OCI-M2 (cell line): ENCODE measurements around the gene CRKL.

Experiments used
- DNase-seq: peaks from one replicate; lab custom pipeline; 2025; ENCODE audit not compliant: unreplicated experiment; lab: John Stamatoyannopoulos, UW

Gene CRKL

GRCh38 chr22:20951151-20951931, 34.1 kb downstream of the CRKL start:
- no peak for DNase-seq

GRCh38 chr22:20951932-20952380, 34.7 kb downstream of the CRKL start:
- no peak for DNase-seq

GRCh38 chr22:20952544-20953341, 35.5 kb downstream of the CRKL start:
- no peak for DNase-seq

GRCh38 chr22:20953342-20953608, 36.1 kb downstream of the CRKL start:
- no peak for DNase-seq

GRCh38 chr22:20953668-20954500, 36.7 kb downstream of the CRKL start:
- no peak for DNase-seq

GRCh38 chr22:20955548-20955947, 38.3 kb downstream of the CRKL start:
- no peak for DNase-seq

- no peak for DNase-seq
These were observed 39.3 kb downstream of the CRKL start for GRCh38 chr22:20956258-20957101.

- DNase-seq, result no peak
These were observed 40.0 kb downstream of the CRKL start for GRCh38 chr22:20957102-20957682.

GRCh38 chr22:20957683-20958431, 40.6 kb downstream of the CRKL start:
- DNase-seq, result no peak

GRCh38 chr22:20959578-20960461, 42.6 kb downstream of the CRKL start:
- no peak for DNase-seq

GRCh38 chr22:20960609-20961008, 43.4 kb downstream of the CRKL start:
- no peak for DNase-seq

- DNase-seq, result no peak
These were observed 45.3 kb downstream of the CRKL start for GRCh38 chr22:20962491-20962945.

- DNase-seq, result no peak
These were observed 46.2 kb downstream of the CRKL start for GRCh38 chr22:20963201-20964052.

GRCh38 chr22:20964090-20964798, 47.0 kb downstream of the CRKL start:
- DNase-seq, result no peak

- no peak for DNase-seq
These were observed 47.5 kb downstream of the CRKL start for GRCh38 chr22:20964799-20965103.

- DNase-seq, result no peak
These were observed 48.1 kb downstream of the CRKL start for GRCh38 chr22:20965104-20965887.
